GM21390 (cell line): Measurements from ENCODE around the gene LCLAT1.

Experiments used
- ATAC-seq: cut with Tn5 transposase; IDR thresholded peaks from one replicate; pipeline ENCODE4 v1.9.1; 2021; ENCODE audit not compliant: unreplicated experiment

The LCLAT1 gene

DNA sequence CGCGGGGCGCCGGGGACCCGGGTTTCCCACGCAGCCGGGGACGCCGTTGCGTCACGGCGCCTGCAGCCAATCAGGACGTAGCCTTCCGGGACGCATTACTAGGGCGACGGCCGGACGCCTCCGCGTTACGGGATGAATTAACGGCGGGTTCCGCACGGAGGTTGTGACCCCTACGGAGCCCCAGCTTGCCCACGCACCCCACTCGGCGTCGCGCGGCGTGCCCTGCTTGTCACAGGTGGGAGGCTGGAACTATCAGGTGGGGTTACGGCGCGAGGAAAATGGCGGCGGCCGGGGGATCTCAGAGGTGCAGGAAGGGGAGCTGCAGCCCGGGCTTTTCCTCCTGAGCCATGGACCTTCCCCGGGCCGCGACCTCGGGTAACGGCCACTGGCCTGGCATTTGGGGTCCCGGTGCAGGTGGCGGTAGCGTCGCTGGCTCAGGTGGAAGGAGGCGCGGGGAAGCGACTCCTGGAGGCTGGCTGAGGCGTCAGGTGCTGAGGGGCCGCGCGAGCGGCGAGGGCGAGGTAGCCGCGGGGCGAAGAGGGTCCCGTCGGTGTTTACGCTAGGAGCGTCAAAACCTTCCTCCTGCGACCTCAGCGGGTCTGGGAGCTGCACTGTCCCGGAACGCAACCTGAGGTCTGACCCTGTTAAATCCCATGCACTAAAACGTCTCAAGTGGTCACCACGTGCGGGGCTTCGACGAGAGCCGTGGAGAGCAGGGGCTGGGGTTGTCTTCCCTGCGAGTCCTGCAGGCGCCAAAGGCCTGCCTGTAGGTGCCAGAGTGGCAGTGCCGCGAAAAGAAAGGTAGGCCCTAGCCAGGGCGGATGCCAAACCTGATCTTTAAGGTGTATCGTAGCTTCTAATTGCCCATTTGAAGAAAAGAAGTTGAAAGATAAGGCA lies at the start of gene LCLAT1:
Gene LCLAT1 (plus strand): TSS at position 98 of the 897 bp plus-strand sequence. CDS start 78,345 bp downstream, outside the sequence.
- ATAC-seq, result peak; percentile 98

DNA sequence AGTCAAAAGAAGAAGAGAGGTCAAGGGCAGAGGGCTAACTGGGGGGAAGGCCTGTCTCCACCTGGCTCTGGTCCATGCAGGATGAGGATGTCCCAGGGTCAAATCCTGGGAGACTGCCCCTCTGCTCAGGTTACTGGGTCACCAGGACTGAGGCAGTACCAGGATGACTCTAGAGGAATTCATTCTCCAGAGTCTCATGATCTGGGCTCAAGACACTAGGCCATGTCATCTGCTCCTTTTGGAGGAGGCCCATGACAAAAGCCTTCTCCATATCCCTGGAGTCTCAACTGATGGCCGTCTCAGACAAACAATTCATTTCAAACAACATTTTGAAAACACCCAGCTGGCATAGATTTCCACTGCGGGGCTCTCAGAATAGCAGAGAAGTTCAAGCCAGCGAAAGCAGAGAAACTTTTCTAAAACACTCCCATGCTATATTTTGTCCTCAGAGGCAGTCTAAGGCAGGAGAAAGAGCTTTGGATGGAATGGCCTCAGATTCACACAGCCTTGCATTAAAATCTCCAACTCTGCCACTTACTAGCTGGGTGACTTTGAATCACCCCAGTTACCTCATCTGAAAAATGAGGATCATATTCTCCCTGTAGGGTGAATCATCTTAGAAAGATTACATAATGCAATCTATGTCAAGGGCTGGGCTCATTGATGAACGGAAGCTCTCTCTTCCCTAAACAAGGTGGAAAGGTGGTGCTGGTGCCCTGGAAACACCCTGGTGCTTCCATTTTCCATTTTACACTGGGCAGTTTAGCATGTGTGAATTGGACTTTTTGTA lies 48.8 kb upstream of the LCLAT1 start:
- ATAC-seq, result no peak

DNA sequence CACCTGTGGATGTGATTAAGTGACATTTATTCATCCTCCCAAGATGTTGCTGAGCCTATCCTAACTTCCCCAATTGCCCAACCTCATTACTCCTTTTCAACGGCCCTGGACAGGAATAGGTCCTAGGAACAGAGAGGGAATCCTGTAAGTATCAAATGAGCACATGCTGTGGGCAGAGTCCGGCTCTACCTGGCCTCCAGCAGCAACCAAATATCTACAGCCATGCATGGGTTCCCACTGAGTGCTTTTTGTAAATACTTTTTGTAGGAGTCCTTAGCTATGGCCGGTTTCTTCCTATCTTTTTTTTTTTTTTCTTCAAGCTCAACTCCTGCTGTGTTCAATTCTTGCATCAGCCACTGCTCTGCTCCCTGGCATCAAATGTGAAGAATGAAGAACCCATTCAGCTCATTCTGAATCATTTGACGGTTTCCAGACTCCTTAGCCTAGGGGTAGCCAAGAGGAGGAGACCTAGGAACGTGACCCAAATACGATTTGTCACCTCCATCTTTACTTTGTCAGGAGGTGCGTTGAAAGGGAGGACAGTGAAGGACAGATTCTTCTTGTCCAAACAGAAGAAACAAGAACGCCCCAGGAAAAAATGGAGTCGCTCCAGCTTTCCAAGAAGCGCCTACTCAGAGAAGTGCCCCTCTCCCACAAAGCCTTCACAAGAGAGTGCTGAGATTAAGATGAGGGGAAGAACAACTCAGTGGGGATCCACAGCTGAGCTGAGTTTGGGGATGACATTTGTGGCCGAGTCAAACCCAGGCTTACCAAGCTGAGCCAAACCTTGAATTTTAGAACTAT lies 46.7 kb upstream of the LCLAT1 start:
- no peak for ATAC-seq

DNA sequence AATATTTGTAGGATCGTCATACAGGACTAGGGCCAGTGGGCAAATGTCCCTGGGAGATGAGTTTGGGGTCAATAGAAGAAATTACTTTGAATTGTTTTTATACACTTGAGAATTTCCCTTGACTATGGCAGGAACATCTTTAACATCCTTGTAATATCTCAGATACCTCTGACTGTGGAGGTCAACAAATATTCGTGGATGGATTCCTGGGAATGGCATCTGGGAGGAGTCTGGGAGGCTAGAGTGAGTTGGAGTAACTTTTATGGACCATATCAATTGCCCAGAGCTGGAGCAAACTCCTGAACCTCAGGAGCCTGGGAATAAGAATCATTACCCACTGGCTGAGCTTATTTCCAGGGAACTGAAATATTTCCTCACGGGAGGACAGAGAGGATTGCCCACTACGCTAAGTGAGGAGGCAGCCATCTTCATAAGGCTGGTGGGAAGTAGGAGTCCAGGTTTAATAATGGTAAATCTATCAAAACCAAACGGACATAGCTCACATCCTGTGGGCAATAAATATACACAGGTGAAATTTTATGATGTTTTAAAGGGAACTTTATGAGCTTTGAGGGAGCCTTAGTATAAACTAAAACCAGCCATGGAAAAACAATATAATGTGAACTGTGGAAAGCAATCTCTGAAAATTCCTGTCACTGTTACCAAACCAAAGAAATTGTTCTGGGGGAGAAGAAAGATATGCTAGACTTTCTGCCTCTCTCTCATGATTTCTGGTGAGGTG lies 44.4 kb upstream of the LCLAT1 start:
- no peak for ATAC-seq

DNA sequence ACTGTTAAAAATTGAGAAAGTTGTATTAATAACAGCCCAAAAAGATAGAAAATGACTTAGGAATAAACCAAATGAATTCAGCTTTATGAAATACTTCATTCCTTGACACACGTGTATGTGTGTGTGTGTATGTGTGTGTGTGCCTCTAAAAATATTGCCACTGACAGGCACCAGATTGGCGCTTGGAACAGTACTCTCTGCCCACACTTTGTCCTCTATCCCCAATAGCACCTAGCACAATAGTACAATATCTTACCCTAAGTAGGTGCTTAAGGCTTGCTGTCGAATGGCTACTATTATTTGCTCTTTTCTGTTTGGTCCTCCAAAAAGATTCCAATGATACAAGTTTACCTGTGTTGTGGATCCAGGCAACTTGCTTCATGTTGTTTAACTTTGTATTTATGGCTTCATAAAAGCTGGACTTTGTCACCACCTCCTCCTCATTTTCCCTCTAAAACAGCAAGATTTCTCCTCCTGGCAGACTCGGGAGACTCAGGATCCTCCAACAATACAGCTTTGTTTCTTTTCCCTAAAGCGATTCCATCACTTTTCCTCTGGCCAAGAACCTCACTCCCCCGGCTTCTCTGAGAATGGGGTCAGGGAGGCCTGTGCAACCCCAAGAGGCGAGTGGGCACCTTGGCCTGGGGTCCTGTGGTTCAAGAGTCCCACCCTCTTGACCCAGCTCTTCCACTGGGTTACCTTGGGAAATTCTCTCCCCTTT lies 43.3 kb upstream of the LCLAT1 start:
- ATAC-seq, result no peak

DNA sequence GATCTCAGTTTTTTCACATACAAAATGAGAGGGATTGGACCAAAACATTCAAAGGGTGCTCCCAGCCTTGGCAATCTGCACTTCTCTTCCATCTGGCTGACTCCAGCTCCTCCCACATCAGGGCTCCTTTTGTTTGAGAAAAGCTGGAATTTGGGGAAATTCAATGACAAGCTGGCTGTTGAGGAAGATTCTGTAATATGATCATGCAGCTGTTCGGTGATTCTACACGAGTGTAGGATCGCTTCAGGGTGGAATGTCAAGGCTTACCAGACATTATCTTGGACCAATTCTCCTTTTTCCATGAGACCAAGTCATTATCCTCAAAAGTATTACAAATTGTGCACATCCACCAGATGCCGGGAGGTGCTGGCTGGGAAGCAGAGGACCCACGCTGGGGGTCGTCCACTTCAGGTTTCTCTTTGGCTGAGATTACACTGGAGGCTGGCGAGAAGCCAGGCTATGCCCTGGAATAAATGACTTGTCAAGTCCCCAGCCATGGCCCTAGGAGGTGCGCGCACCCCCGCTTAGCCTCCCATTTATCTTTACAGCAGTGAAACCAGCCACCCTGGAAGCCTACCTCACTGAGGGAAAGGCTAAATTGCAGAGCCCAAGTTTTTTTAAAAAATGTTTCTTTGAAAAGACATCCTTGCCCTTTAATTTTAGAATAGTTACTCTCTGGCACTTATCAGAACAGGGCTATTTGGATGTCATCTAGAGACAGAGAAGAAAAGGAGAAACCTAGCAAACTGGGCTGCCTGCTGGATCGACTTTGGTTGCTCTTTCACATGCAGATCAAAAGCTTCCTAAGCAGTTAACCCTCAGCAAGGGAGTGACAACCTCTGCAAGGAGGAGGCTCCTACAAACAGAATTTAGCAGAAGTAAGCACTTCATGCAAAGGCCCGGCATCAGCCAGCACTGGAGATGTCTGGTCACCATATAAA lies 42.5 kb upstream of the LCLAT1 start:
- ATAC-seq, result no peak

DNA sequence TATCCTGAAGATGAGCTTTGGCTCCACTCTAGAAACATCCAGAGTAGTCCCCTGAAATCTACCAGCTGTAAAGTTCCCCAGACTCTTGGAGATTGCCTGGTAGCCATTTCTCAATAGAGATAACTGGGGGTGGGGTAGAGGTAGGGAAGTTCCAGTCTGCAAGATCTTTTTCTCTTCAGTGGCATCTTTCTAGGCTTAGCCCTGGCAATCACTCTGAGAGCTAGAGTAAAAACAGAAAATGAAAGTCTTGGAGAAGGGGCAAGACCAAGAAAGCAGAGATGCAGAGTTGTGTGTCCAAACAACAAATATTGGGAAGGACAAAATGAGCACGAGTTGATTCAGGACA lies 41.8 kb upstream of the LCLAT1 start:
- ATAC-seq, result no peak

DNA sequence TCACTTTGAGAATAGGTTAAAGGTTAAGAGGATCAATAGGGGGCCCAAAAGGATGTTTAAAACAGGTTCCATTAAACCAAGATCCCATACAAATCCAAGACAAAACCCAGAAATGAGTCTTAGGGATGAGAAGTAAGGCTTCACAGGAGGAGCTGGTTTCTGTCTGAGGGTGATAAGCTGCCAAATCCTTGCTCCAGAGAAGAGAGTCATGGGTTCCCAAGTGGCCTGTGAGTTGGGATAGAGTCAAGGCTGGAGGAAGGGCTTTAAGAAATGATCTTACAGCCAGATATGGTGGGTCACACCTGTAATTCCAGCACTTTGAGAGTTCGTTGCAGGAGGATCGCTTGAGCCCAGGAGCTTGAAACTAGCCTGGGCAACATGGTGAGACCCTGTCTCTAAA lies 40.2 kb upstream of the LCLAT1 start:
- ATAC-seq, result no peak

DNA sequence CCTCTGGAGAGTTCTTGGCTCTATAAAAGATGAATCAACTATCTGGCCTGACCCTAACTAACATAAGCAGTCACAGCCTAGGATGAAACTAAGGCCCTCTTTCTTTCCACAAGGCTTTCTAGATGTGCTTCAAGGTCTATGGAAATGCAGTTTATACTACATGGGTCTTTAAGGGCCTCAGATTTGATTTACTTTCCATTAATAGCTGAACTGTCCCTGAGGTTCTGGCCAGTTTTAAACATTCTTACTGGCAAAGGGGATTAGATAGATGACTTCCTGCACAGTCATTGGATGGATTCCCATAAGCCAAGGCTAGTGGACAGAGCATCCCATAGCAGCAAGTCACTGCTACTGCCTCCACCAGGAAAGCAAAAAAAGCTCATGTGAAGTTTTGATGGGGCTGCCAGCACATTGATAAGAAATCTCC lies 38.1 kb upstream of the LCLAT1 start:
- ATAC-seq, result no peak

DNA sequence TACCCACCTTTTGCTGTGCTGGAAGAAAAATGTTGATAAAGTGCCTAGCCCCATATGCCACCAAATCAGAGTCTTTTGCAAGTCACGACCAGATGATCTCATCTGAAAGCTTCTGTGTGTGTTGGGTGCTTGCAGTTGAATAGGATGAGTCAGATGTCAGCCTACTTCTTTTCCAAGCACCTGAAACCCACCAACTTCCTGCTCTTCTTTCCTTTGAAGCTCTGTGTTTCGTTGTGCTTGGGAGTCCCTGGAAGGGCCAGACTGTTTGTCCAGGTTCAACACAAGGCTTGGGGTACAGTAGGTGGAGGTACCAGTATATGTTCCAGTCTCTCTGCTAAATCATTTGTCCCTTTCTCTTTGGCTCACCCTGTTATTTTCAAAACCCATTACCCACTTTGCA lies 36.8 kb upstream of the LCLAT1 start:
- no peak for ATAC-seq

DNA sequence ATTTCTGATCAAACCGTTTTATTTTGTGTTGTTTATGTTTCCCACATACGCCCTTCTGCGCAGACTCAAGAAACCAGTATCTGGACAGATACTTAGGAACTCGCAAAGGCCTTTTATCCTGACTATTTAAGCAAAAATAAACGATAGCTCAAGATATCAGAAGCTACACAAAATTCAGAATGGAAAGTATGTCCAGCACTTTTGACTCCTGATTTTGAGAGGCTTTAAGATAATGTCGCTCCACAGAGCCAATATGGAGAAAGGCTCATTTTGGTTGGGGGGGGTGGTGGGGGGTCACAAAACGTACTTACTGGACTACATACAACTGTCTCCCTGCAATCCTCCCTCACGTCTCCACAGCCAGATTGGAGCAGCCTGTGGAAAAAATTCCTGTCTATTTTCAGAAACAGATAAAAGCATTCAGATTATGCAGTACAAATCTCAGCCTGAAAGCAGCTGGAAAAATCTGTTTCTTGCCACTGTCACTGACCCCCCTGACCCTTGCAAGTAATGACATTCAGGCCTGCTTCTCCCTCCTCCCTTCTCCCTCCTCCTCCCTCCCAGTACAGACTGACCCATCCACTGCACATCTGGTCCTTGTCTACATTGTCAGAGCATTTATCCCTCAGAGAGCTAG lies 34.9 kb upstream of the LCLAT1 start:
- no peak for ATAC-seq

DNA sequence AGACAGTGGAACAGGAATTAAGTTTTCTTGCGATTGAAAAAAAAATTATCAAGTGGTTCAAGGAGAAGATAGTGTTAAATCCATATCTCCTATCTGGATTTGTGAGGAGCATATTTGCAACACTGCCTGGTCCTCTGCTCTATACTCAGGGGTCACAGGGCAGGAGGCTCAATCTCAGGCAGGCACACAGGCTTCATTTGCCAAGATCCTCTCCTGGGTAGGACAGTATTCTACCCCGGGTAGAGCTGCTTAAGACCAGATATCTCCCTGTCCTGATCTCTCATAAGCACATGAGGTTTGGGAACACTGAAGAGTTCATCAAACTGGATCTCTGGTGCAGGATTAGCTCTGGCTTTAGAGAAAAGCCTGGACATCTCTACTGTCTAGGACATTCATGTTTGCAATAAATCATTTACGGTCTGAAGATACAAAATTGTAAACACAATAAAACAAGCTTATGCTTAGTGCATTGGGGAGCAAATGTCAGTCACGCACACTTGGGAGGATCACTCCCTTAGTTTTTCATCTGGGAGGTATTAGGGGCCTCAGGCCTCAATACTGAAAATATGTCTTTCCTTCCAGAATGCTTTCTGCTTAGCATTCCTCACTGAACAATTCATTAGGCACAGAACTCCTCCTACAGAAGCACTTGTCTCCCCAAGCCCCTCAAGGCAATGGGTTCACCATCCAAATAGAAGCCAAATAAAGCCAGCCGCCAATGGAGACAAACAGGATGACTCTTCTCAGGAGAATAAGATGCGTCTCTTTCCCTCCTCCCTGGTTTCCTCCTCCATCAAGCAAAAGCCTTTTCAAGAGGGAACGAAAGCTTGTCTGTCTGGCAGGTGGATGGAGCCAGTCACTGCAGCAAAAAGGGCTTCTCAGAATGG lies 34.1 kb upstream of the LCLAT1 start:
- ATAC-seq, result no peak

DNA sequence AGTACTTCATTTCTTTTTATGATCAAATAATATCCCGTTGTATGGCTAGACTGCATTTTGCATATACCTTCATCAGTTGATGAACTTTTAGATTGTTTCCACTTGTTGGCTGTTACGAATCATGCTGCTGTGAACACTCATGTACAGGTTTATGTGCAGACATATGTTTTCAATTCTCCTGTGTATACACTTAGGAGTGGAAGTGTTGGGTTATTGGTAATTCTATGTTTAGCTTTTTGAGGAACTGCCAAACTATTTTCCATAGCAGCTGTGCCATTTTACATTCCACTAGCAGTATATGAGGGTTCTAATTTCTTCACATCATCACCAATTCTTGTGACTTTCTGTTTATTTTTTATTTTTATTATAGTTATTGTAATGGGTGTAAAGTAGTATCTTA lies 32.1 kb upstream of the LCLAT1 start:
- ATAC-seq, result no peak

DNA sequence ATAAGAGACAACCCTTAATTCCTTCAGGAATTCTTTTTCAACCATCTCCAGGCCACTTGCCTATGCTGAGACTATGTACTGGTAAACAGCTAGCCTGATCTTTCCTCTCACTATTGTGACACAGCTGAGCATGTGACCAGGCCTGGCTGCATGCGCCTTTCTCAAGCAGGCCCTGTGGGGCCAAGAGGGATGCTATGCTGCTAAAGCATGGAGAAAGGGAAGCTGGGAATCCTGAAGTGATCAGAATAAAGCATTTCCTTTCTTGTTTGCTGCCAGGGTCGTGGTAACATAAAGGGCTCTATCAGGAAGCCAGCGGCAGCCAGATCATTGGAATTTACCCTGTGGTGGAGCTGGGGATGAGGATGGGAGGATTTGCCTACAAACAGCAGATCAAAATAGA lies 29.8 kb upstream of the LCLAT1 start:
- ATAC-seq, result no peak

DNA sequence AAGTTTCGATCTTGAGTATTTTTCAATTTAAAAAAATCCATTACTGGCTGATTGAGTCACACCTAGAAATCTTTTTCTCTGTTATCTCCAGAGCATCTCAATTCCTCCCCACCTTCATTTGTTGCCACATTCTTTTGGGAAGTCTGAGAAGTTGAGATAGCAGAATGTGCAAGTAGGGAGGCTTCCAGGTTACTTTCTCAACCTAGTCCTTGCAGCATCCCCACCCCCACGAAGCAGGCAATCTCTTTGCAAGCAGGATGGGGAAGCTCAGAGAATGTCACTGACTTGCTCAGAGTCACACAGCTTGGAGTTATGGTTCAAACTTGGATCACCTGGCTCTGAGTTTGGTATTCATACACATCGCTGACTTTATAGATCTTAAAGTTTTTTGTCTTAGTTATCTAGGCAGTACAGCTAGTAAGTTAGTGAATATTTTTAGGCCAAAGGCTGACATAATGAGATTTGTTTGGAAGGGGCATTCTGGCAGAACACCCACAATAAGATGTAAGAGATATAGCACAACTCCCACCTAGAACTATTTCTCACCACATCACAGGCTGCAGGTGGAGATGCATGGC lies 25.9 kb upstream of the LCLAT1 start:
- ATAC-seq, result no peak

DNA sequence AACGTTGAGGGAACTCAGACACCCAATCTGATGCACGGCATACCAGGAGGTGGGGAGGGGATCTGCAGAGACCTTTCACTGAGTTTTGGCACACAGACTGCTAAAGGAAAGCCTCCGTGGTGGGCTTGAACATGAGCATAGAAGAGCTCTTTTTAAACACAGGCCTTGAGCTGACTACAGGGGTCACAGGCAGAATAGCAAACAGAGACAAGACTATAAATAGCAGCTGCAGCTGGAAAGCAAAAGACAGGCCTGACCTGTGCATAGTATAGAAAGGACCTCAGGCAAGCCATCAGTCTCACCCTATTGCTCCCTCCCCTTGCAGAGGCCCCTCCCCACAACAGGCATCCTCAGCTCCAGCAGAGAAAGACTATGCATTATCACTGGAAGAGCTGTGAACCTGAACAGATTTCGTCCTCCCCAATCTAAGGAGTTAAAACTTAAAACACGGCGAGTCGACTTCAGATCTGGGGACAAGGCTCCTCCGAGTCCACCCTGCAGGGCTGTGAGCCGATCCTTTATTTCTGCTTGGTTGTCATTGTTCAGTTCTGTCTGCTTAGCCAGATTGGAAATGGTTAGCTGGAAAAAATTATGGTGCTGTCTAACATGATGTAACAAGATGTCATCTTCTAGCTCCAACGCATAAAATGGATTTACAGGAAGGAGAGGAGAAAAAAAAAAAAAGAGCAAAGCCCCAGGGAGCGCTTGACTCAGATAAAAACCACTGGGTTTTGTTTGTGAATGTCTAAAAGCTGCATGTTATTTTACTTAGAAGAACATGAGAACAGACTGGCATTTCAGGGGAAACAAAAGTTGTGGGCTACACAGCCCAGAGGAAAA lies 25.2 kb upstream of the LCLAT1 start:
- ATAC-seq, result peak; percentile 22
